GM20000 (cell line): ENCODE results near the gene METTL8.

Experiments used
- DNase-seq: peaks from one replicate; pipeline ENCODE4 v3.0.0; 2012; ENCODE audit warnings: low spot score
- TF ChIP-seq, protein P1 (sequence below): IDR thresholded peaks from 2 replicates; pipeline ENCODE4 v1.5.1; 2012; ENCODE audit warnings: mild to moderate bottlenecking, control low read depth; ENCODE audit errors: extremely low read depth, missing control alignments

METTL8 gene

DNA sequence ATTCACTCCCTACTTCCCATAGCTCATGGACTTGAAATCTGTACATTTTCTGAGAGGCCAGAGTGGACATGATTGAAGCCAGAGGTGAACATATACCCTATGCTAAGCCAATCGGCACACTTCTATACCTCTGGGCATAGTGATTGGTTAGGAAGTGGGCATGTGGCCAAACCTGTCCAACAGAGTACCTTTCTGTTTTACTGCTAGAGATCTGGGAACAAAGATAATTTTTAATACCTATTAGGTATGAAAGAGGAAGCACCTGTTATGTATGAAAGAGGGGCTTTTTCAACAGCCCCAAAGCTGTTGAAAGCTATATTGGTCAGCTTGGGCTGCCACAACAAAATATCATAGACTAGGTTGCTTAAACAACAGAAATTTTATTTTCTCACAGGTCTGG is 27.7 kb downstream of the METTL8 start:
- peak; percentile 13 for DNase-seq
- TF ChIP-seq, protein P1, sequence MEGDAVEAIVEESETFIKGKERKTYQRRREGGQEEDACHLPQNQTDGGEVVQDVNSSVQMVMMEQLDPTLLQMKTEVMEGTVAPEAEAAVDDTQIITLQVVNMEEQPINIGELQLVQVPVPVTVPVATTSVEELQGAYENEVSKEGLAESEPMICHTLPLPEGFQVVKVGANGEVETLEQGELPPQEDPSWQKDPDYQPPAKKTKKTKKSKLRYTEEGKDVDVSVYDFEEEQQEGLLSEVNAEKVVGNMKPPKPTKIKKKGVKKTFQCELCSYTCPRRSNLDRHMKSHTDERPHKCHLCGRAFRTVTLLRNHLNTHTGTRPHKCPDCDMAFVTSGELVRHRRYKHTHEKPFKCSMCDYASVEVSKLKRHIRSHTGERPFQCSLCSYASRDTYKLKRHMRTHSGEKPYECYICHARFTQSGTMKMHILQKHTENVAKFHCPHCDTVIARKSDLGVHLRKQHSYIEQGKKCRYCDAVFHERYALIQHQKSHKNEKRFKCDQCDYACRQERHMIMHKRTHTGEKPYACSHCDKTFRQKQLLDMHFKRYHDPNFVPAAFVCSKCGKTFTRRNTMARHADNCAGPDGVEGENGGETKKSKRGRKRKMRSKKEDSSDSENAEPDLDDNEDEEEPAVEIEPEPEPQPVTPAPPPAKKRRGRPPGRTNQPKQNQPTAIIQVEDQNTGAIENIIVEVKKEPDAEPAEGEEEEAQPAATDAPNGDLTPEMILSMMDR, result no peak

DNA sequence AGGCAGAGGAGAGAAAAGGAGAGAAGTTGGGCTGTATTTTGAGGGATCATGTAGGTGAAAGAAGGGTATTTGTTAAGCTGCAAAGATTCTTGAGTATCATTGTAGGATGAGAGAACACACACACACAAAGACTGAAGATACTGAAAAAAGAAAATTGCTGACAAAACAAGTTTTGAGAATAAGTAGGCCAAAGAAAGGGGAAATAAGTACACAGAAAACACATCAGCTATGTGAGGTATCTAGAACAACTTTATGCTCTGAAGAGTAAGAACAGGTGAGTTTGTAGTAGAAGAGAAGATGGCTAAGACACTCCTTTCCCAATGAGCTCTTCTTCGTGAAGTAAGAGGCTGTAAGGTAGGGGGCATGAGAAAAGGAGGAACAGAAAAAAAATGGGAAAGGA is 28.2 kb downstream of the METTL8 start:
- TF ChIP-seq, protein P1, result no peak
- DNase-seq, result no peak

DNA sequence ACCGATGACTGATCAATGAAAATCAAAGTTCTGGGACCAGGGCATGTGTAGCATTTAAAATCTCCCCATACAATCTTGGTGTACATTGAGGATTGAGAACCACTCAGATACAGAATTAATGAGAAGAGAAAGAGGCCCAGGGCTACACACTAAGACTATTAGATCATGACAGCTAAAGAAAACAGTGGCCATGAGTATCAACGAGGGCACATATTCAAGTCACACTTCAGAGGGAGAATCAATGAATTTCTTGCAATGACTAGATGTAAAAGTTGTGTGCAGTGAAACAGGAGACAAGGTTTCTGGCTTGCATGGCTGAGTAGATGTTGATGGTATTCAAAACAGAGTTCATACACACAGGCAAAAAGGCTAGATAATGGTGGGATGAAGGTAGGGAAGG is 29.1 kb downstream of the METTL8 start:
- TF ChIP-seq, protein P1, result no peak
- DNase-seq, result no peak

DNA sequence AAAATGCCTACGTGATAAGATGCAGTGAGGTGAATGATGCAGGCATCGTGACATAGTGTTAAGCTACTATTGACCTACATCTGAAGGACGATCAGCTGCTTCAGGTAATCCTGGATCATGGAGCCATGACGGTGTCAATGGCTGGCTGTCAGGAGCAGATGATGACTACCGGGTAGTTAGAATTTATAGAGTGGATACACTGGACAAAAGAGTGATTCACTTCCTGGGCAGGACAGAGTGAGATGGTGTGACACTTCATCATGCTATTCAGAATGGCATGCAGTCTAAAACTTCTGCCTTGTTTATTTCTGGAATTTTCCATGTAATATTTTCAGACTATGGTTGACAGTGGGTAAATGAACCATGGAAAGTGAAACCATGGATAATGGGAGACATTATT is 29.5 kb downstream of the METTL8 start:
- TF ChIP-seq, protein P1, result no peak
- DNase-seq, result no peak

DNA sequence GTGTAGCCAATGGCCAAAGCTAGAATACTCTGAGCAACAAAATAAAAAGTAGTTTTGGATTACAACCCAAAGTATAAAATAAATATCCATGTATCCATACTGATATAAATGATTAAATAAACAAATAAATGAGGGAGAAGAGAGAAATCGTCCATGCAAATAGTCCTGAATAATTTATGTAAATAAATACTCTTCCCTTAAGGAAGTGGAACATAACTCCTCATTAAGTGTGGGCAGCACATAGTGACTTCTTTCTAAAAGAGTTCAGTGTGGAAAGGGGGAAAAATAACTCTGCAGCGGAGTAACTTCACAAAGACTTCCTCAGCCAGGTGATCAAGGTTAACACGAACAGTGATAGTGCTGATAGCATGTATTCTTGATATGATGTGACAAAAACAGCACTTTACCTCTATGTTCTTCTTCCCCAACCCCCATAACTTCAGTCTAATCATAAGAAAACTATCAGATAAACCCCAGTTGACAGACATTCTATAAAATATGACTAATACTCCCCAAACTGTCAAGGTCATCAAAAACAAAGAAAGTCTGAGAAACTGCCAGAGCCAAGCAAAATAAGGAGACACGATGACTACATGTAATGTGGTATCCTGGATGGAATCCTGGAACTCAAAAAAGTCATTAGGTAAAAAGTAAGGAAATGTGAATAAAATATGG is 30.7 kb downstream of the METTL8 start:
- DNase-seq, result no peak
- TF ChIP-seq, protein P1, result no peak

DNA sequence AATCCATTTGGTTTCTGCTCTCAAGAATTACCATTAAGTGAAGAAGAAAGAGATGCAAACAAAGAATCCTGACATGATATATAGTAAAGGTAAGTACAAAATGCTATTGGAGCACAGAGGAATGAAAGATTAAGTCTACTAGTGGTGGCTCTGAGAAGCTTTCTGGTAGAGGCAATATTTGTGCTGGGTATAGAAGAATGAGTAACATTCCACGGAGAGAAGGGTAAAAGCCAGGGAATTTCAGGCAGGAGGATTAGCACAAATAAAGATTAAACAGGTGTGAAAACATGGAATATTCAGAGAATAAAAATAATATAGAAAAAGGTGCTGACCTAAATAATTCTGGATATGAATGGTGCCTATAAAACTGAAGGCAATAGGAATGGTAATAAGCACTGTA is 31.8 kb downstream of the METTL8 start:
- TF ChIP-seq, protein P1, result no peak
- DNase-seq, result no peak

DNA sequence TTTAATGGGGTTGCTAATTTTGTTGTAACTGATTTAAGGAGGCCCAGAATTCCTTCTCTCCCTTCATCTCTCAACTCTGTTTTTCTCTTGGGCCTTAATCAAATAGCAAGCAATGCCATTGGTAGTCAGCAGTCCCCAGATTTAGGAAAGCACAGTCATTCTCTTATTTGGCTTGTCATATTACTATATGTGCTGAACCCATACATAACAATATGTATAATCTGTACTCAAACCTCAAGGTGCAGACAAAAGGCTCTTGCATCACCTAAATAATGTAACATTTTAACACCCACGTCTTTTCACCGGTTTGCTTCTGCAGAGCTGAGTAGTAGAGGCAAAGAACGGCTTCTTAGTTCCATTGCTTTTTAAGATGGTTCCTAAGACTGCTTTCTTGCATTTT is 33.4 kb downstream of the METTL8 start:
- no peak for DNase-seq
- TF ChIP-seq, protein P1, result no peak
